IMR-90 (cell line): ENCODE data around the gene SNAPC4. TPM values are rescaled to one million over a fixed set of nuclear protein-coding genes. Genes with fewer than 3 reads are reported as not detected.

ENCODE experiments used
- ATAC-seq: fragments of 200-7000 bp; cut with Tn5 transposase; 2 replicates; pipeline ENCODE4 v1.9.1; 2020; ENCODE audit warnings: low read depth, mild to moderate bottlenecking, moderate library complexity
- BruUV-seq: library from RNA; stranded (reverse); fragments of 400-500 nt; replicated peaks from 2 replicates; lab custom pipeline; 2021; lab: Mats Ljungman, UMichigan
- CTCF ChIA-PET: fragments of 300-600 bp; formaldehyde crosslinking; extraction: SDS; loops from one replicate; lab custom pipeline; 2021; ENCODE audit warnings: antibody characterized with exemption; lab: Yijun Ruan, JAX
- POLR2A ChIA-PET: fragments of 300-600 bp; sonication (Branson Sonifier 250); formaldehyde crosslinking; loops from one replicate; lab custom pipeline; 2022; ENCODE audit warnings: antibody characterized with exemption; ENCODE audit not compliant: unreplicated experiment; lab: Charles Lee
- DNase-seq: peaks from one replicate; pipeline ENCODE4 v3.0.0; 2013
- H2AFZ ChIP-seq: replicated peaks from 2 replicates; pipeline ENCODE3; 2013; ENCODE audit warnings: low read length, mild to moderate bottlenecking; ENCODE audit not compliant: poor library complexity
- H2AK5ac ChIP-seq: 2 replicates; pipeline ENCODE4 v1.6.1; 2013; ENCODE audit warnings: low read depth, low read length, inconsistent platforms
- H2AK9ac ChIP-seq: replicated peaks from 2 replicates; pipeline ENCODE3; 2013; ENCODE audit warnings: mild to moderate bottlenecking, low read depth, low read length, moderate library complexity; ENCODE audit not compliant: poor library complexity
- H2BK120ac ChIP-seq: 2 replicates; pipeline ENCODE4 v1.6.1; 2013; ENCODE audit warnings: low read depth, low read length, inconsistent platforms
- H2BK15ac ChIP-seq: 3 replicates; pipeline ENCODE4 v1.6.1; 2013; ENCODE audit warnings: low read depth, low read length, inconsistent platforms
- H2BK20ac ChIP-seq: 2 replicates; pipeline ENCODE4 v1.6.1; 2013; ENCODE audit warnings: low read depth, mild to moderate bottlenecking, inconsistent platforms, low read length, moderate library complexity
- H2BK5ac ChIP-seq: 2 replicates; pipeline ENCODE4 v1.6.1; 2013; ENCODE audit warnings: mild to moderate bottlenecking, low read depth, low read length, inconsistent platforms; ENCODE audit not compliant: poor library complexity, severe bottlenecking
- H3K14ac ChIP-seq: replicated peaks from 2 replicates; pipeline ENCODE4 v1.6.1; 2013; ENCODE audit warnings: low read depth, low read length, inconsistent platforms
- H3K18ac ChIP-seq: 2 replicates; pipeline ENCODE4 v1.6.1; 2013; ENCODE audit warnings: low read depth, low read length, control low read depth
- H3K23ac ChIP-seq: 2 replicates; pipeline ENCODE4 v1.6.1; 2013; ENCODE audit warnings: low read depth, low read length, inconsistent platforms
- H3K27ac ChIP-seq: 2 replicates; pipeline ENCODE4 v1.5.1; 2013; ENCODE audit warnings: mild to moderate bottlenecking, control low read depth, low read length; ENCODE audit not compliant: insufficient read depth
- H3K27me3 ChIP-seq: 2 replicates; pipeline ENCODE4 v1.6.1; 2013; ENCODE audit warnings: low read length; ENCODE audit not compliant: control insufficient read depth, insufficient read depth
- H3K36me3 ChIP-seq: 2 replicates; pipeline ENCODE4 v1.6.1; 2013; ENCODE audit warnings: low read length, mixed read lengths; ENCODE audit not compliant: control insufficient read depth, insufficient read depth
- H3K4ac ChIP-seq: 2 replicates; pipeline ENCODE4 v1.6.1; 2013; ENCODE audit warnings: low read depth, low read length, inconsistent platforms
- H3K4me1 ChIP-seq: 2 replicates; pipeline ENCODE4 v1.6.1; 2013; ENCODE audit warnings: low read length, mixed read lengths; ENCODE audit not compliant: control insufficient read depth, insufficient read depth
- H3K4me2 ChIP-seq: 2 replicates; pipeline ENCODE4 v1.6.1; 2013; ENCODE audit warnings: low read depth, mild to moderate bottlenecking, control low read depth, low read length, moderate library complexity
- H3K4me3 ChIP-seq: 2 replicates; pipeline ENCODE4 v1.5.1; 2013; ENCODE audit warnings: low read depth, mild to moderate bottlenecking, control low read depth, low read length, moderate library complexity; ENCODE audit not compliant: insufficient read depth
- H3K56ac ChIP-seq: 2 replicates; pipeline ENCODE4 v1.6.1; 2013; ENCODE audit warnings: low read length, inconsistent platforms; ENCODE audit not compliant: insufficient read depth; ENCODE audit errors: extremely low read depth
- H3K79me1 ChIP-seq, 2 experiments: 2 replicates each; pipeline ENCODE4 v1.6.1; 2013; ENCODE audit warnings: low read length in 2 of 2, inconsistent platforms in 1 of 2, low read depth in 1 of 2
- H3K9ac ChIP-seq: 2 replicates; pipeline ENCODE4 v1.6.1; 2013; ENCODE audit warnings: low read depth, low read length, control low read depth
- H3K9me1 ChIP-seq: 2 replicates; pipeline ENCODE4 v1.6.1; 2013; ENCODE audit warnings: low read length, inconsistent platforms; ENCODE audit not compliant: insufficient read depth
- H3K9me3 ChIP-seq: 2 replicates; pipeline ENCODE4 v1.6.1; 2013; ENCODE audit warnings: low read length; ENCODE audit not compliant: control insufficient read depth, insufficient read depth
- H4K20me1 ChIP-seq: 2 replicates; pipeline ENCODE4 v1.6.1; 2013; ENCODE audit warnings: low read length, inconsistent platforms; ENCODE audit not compliant: insufficient read depth
- H4K5ac ChIP-seq: 2 replicates; pipeline ENCODE4 v1.6.1; 2013; ENCODE audit warnings: mild to moderate bottlenecking, low read depth, low read length, control low read depth
- H4K8ac ChIP-seq, 2 experiments: 2 replicates each; pipeline ENCODE4 v1.6.1; 2013; ENCODE audit warnings: low read depth in 2 of 2, low read length in 2 of 2, control low read depth in 1 of 2, inconsistent platforms in 1 of 2
- H4K91ac ChIP-seq: 2 replicates; pipeline ENCODE4 v1.6.1; 2013; ENCODE audit warnings: low read depth, low read length, inconsistent platforms; ENCODE audit not compliant: insufficient read depth
- CEBPB ChIP-seq: IDR thresholded peaks from 2 replicates; pipeline ENCODE4 v1.6.1; 2012; ENCODE audit warnings: low read depth, low read length, improper control_type of control experiment
- CHD1 ChIP-seq: IDR thresholded peaks from 2 replicates; pipeline ENCODE4 v1.6.1; 2012; ENCODE audit warnings: low read depth, low read length, improper control_type of control experiment
- CTCF ChIP-seq: conservative IDR thresholded peaks from 2 replicates; pipeline ENCODE4 v1.5.1; 2012; ENCODE audit warnings: mild to moderate bottlenecking, low read depth, low read length, improper control_type of control experiment
- ELK1 ChIP-seq: fragments of 150-350 bp; IDR thresholded peaks from 2 replicates; pipeline ENCODE4 v1.6.1; 2016; ENCODE audit warnings: low read depth, mild to moderate bottlenecking, low read length, moderate library complexity, borderline replicate concordance
- FOS ChIP-seq: fragments of 150-350 bp; IDR thresholded peaks from 2 replicates; pipeline ENCODE4 v1.6.1; 2016; ENCODE audit warnings: low read depth, low read length
- MAFK ChIP-seq: IDR thresholded peaks from 2 replicates; pipeline ENCODE4 v1.6.1; 2012; ENCODE audit warnings: low read depth, low read length, improper control_type of control experiment
- MAZ ChIP-seq: IDR thresholded peaks from 2 replicates; pipeline ENCODE4 v1.6.1; 2012; ENCODE audit warnings: low read depth, mild to moderate bottlenecking, low read length, improper control_type of control experiment, moderate library complexity, borderline replicate concordance
- MXI1 ChIP-seq: IDR thresholded peaks from 2 replicates; pipeline ENCODE4 v1.6.1; 2012; ENCODE audit warnings: low read depth, mild to moderate bottlenecking, low read length, moderate library complexity, borderline replicate concordance
- NFE2L2 ChIP-seq: fragments of 150-350 bp; IDR thresholded peaks from 2 replicates; pipeline ENCODE4 v1.6.1; 2016; ENCODE audit warnings: low read depth, mild to moderate bottlenecking, low read length
- POLR2A ChIP-seq: IDR thresholded peaks from 2 replicates; pipeline ENCODE4 v1.6.1; 2012; ENCODE audit warnings: mild to moderate bottlenecking, low read depth, low read length
- RAD21 ChIP-seq: IDR thresholded peaks from 2 replicates; pipeline ENCODE4 v1.6.1; 2012; ENCODE audit warnings: low read length, improper control_type of control experiment
- RCOR1 ChIP-seq: IDR thresholded peaks from 2 replicates; pipeline ENCODE4 v1.6.1; 2012; ENCODE audit warnings: mild to moderate bottlenecking, low read length, improper control_type of control experiment; ENCODE audit not compliant: insufficient replicate concordance
- SMC3 ChIP-seq: fragments of 150-350 bp; IDR thresholded peaks from 2 replicates; pipeline ENCODE4 v1.6.1; 2016; ENCODE audit warnings: low read depth, mild to moderate bottlenecking, antibody characterized with exemption, low read length, moderate library complexity
- whole genome bisulfite sequencing, 2 experiments: methylation state at CpG; one replicate each; pipeline versions ENCODE4 v1.1.5 to v1.1.7; 2013; ENCODE audit warnings: missing lambda C conversion rate in 2 of 2; ENCODE audit not compliant: insufficient read length in 1 of 2; ENCODE audit errors: extremely low coverage in 2 of 2; 5-methylcytosine and 5-hydroxymethylcytosine counted together
- dilution Hi-C: fragments of 300-500 bp; cut with HindIII; formaldehyde crosslinking; loops from one replicate; pipeline ENCODE4 v1.14.3; 2018; ENCODE audit warnings: low sequenced_read_pairs; ENCODE audit not compliant: unreplicated experiment
- in situ Hi-C: fragments of 300-500 bp; cut with MboI; formaldehyde crosslinking; loops from 3 replicates; pipeline ENCODE4 v1.14.3; 2019; ENCODE audit warnings: low sequenced_read_pairs, inconsistent platforms, mixed read lengths
- intact Hi-C: fragments of 100-400 bp; cut with micrococcal nuclease; formaldehyde crosslinking; loops from 2 replicates; pipeline ENCODE4 v1.10.0; 2022
- polyA plus RNA-seq, 3 experiments: library from polyadenylated mRNA; depleted of rRNA; stranded (reverse); fragments of >200 nt; gene quantifications; 2 replicates each; pipeline ENCODE4 v1.2.3, GENCODE V29; 2012; ENCODE audit warnings: low replicate concordance in 1 of 3
- total RNA-seq: library from RNA; depleted of rRNA; stranded (reverse); fragments of >200 nt; gene quantifications from 2 replicates; pipeline ENCODE4 v1.2.3, GENCODE V29; 2012

SNAPC4 gene
- total and polyA plus RNA-seq, 2 of the 4 experiments (the other 2 are of a cell fraction): 2.5 to 6.5 TPM

DNA sequence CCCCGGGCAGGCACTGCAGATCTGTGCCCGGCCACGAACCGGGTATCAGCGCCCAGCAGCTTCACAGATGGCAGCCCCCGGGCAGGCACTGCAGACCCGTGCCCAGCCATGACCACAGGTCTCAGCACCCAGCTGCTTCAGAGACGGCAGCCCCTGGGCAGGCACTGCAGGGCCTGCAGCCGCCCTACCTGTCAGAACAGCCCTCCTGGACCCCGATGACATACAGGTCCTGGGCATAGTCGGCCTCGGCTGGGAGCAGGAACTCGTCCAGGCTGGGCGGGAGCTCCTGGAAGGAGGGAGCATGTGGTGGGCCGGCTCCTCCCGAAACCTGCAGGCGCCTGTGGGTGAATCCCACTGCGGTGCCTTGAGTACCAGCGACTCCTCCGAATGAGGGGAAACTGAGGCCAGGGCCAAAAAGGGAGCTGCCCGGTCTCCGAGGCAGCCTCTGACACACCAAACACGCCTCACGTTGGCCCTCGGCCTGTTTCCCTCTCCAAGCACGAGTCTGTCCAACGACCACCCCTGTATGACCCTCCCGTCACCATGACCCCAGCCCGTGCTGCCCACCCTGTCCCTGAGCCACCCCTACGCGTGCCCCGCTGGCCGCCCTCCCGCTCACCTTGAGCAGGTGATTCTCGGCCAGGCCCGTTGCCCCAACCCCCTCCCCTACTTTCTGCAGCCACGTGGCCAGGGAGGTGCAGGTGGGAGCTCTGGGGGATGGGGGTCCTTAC lies 34.0 kb upstream of the SNAPC4 start:
- Histone ChIP-seq H4K91ac (no peak overlapping the region), H2AK9ac (no peak overlapping the region), H2AFZ (no peak overlapping the region), H3K79me1 (peaks cover 6 to 62% of the 10 kb centered on the region in 2 experiments), H3K9me1 (peaks cover 8% of the 10 kb centered on the region; the same call in 1 of the 2 replicates), H3K36me3 (peaks cover 38% of the 10 kb centered on the region), H4K8ac (no peak overlapping the region), H2BK15ac (no peak overlapping the region), H3K27ac (no peak overlapping the region), H3K4me2 (no peak overlapping the region), H2BK20ac (no peak overlapping the region), H3K4me3 (no peak overlapping the region), H3K27me3 (no peaks in the 10 kb centered on the region), H3K4ac (no peak overlapping the region), H3K14ac (no peak overlapping the region), H3K4me1 (peaks cover 4% of the 10 kb centered on the region; the same call in 1 of the 2 replicates), H3K23ac (no peak overlapping the region), H3K9me3 (no peaks in the 10 kb centered on the region), H2BK120ac (no peak overlapping the region), H4K20me1 (peaks cover 54% of the 10 kb centered on the region), H2BK5ac (no peak overlapping the region), H3K9ac (no peak overlapping the region), H2AK5ac (no peak overlapping the region), H3K56ac (no peak overlapping the region), H4K5ac (no peak overlapping the region), H3K18ac (no peak overlapping the region)
- TF ChIP-seq CHD1: no peak
- no peak for TF ChIP-seq MAZ
- TF ChIP-seq FOS: no peak
- no peak for TF ChIP-seq CTCF
- TF ChIP-seq ELK1: no peak
- no peak for TF ChIP-seq CEBPB
- TF ChIP-seq POLR2A: no peak
- no peak for TF ChIP-seq MAFK
- TF ChIP-seq SMC3: no peak
- no peak for TF ChIP-seq NFE2L2
- TF ChIP-seq RCOR1: no peak
- TF ChIP-seq RAD21: no peak
- TF ChIP-seq MXI1: no peak
- BruUV-seq: no TSS peak
- ATAC-seq (no peak), DNase-seq (no peak)
- in situ Hi-C loops: no loop called here
- ChIA-PET CTCF (no interaction called here), POLR2A (no interaction called here)
- dilution Hi-C loops: no loop called here
- 93% methylated on average over 21 of the region's 37 CpGs; no CpG with 5 or more reads in 1 of the 2 experiments for WGBS, 2 experiments
- intact Hi-C loops: no loop called here
